Stimulated activated CD4-positive, alpha-beta T cell treated with anti-CD3 and anti-CD28 coated beads, Interleukin-12 subunit alpha, Interleukin-12 subunit beta, amount 100 ng/mL, for 4 hours (primary cell): ENCODE data around the gene MAP2K3.
"Not testable (repeated sequence)": the region's sequence is repeated elsewhere in the genome, so short reads cannot be mapped to it uniquely, and the experiment has no call there.

Experiments
- DNase-seq: peaks from one replicate; pipeline ENCODE4 v3.0.0-alpha.2; 2020

Gene MAP2K3

GRCh38 chr17:21297597-21297996 lies 13.1 kb downstream of the MAP2K3 start:
- no peak for DNase-seq

GRCh38 chr17:21298056-21298982 lies 13.8 kb downstream of the MAP2K3 start:
- no peak for DNase-seq

- no peak for DNase-seq
These were observed 14.5 kb downstream of the MAP2K3 start for GRCh38 chr17:21298983-21299519.

GRCh38 chr17:21299981-21300600 lies 15.6 kb downstream of the MAP2K3 start:
- DNase-seq = no peak

GRCh38 chr17:21300601-21301571 lies 16.4 kb downstream of the MAP2K3 start:
- no peak for DNase-seq

- DNase-seq = no peak
These were observed 17.4 kb downstream of the MAP2K3 start for GRCh38 chr17:21301593-21302550.

- DNase-seq = no peak
These were observed 18.4 kb downstream of the MAP2K3 start for GRCh38 chr17:21302711-21303425.

GRCh38 chr17:21303441-21304065 lies 19.0 kb downstream of the MAP2K3 start:
- no peak for DNase-seq

GRCh38 chr17:21304091-21304490 lies 19.6 kb downstream of the MAP2K3 start:
- DNase-seq = no peak

- not testable (repeated sequence) for DNase-seq
These were observed 20.1 kb downstream of the MAP2K3 start for GRCh38 chr17:21304551-21305151.

- not testable (repeated sequence) for DNase-seq
These were observed 21.1 kb downstream of the MAP2K3 start for GRCh38 chr17:21305431-21306180.

GRCh38 chr17:21306611-21307272 lies 22.2 kb downstream of the MAP2K3 start:
- DNase-seq = not testable (repeated sequence)

- DNase-seq = not testable (repeated sequence)
These were observed 22.7 kb downstream of the MAP2K3 start for GRCh38 chr17:21307273-21307625.

- DNase-seq = not testable (repeated sequence)
These were observed 24.4 kb downstream of the MAP2K3 start for GRCh38 chr17:21308931-21309381.

GRCh38 chr17:21310061-21310765 lies 25.7 kb downstream of the MAP2K3 start:
- DNase-seq = not testable (repeated sequence)

- DNase-seq = not testable (repeated sequence)
These were observed 26.5 kb downstream of the MAP2K3 start for GRCh38 chr17:21310766-21311602.

- no peak for DNase-seq
These were observed 28.8 kb downstream of the MAP2K3 start for GRCh38 chr17:21313320-21313719.
